Right lobe of liver (tissue), 6 donors: Measurements from ENCODE around the gene WDR27. TPM values are rescaled to one million over a fixed set of nuclear protein-coding genes. Genes with fewer than 3 reads are reported as not detected.
A peak's percentile ranks its signal among the peaks of the same experiment; 100 is the strongest.

ENCODE experiments used
- ATAC-seq, 4 donors: fragments of 200-7000 bp; cut with Tn5 transposase; one replicate each; pipeline ENCODE4 v1.9.1; 2020; ENCODE audit warnings: mild to moderate bottlenecking in 4 of 4, moderate library complexity in 4 of 4
- DNase-seq, 3 donors: peaks; one replicate each; pipeline ENCODE4 v3.0.0-alpha.2; 2020
- H3K27ac ChIP-seq, 3 donors: fragments of 200-600 bp; one replicate each; pipeline ENCODE4 v1.8.0; 2022
- H3K27me3 ChIP-seq, 2 donors: fragments of 200-600 bp; one replicate each; pipeline ENCODE4 v1.8.0; 2022
- H3K36me3 ChIP-seq, 4 donors: fragments of 200-600 bp; sonication (generic) in 1 of 4; one replicate each; pipeline versions ENCODE4 v1.5.1 to v1.8.0; 2017 to 2022; ENCODE audit warnings: control low read depth in 1 of 4
- H3K4me1 ChIP-seq, 4 donors: fragments of 200-600 bp; sonication (generic) in 1 of 4; one replicate each; pipeline versions ENCODE4 v1.5.1 to v1.8.0; 2017 to 2022; ENCODE audit warnings: control low read depth in 1 of 4
- H3K4me3 ChIP-seq, 3 donors: fragments of 200-600 bp; one replicate each; pipeline ENCODE4 v1.8.0; 2022
- H3K9me3 ChIP-seq, 4 donors: fragments of 200-600 bp; sonication (generic) in 1 of 4; one replicate each; pipeline versions ENCODE4 v1.5.1 to v1.8.0; 2017 to 2022; ENCODE audit warnings: control low read depth in 1 of 4
- POLR2A ChIP-seq: fragments of 450-650 bp; IDR thresholded peaks from one replicate; pipeline ENCODE4 v1.6.1; 2017; ENCODE audit warnings: antibody characterized with exemption, mild to moderate bottlenecking
- WGBS: methylation state at CpG from one replicate; pipeline ENCODE4 v1.1.6; 2018; ENCODE audit warnings: low coverage, low lambda C conversion rate; ENCODE audit not compliant: insufficient coverage; ENCODE audit errors: missing lambda C conversion rate; 5-methylcytosine and 5-hydroxymethylcytosine counted together
- intact Hi-C, 2 donors: fragments of 100-400 bp; cut with DNase I; formaldehyde crosslinking; loops; one replicate each; pipeline versions ENCODE4 v1.11.2 to v1.14.1; 2022
- total RNA-seq, 6 experiments: library from RNA; depleted of rRNA in 2 of 6; stranded (reverse); fragments of >200 nt in 2 of 6; fragmentation: NEBNext Ultra II Directional in 3 of 6; extraction: Animal tissue kit (Norgen Biotek cat#: 25700) in 3 of 6; gene quantifications; one replicate each; pipeline versions ENCODE4 v1.1.0 to v1.2.4, GENCODE V29; 2016 to 2023
- TF ChIP-seq, protein P1 (sequence below), 4 donors: fragments of 200-600 bp in 3 of 4; fragments of 450-650 bp in 1 of 4; IDR thresholded peaks; one replicate each; pipeline versions ENCODE4 v1.5.1 to v1.8.0; 2016 to 2022; ENCODE audit warnings: antibody characterized with exemption in 4 of 4, mild to moderate bottlenecking in 2 of 4
- donor health status: DM: no; HTN: yes; CAD: no.
- donor health status: DM: no; HTN: no; CAD: no.
- donor health status: DM: no; HTN: no; CAD: no.
- donor health status: DM: no; HTN: yes; CAD: no.
- donor health status: DM: no; HTN: yes; CAD: no.

WDR27 gene
- total RNA-seq, 6 experiments from 2014 or later, result 8.2 to 26.8 (median 12.7) TPM

GRCh38 chr6:169714595-169714994 lies 12.8 kb upstream of the WDR27 start:
- TF ChIP-seq, protein P1, sequence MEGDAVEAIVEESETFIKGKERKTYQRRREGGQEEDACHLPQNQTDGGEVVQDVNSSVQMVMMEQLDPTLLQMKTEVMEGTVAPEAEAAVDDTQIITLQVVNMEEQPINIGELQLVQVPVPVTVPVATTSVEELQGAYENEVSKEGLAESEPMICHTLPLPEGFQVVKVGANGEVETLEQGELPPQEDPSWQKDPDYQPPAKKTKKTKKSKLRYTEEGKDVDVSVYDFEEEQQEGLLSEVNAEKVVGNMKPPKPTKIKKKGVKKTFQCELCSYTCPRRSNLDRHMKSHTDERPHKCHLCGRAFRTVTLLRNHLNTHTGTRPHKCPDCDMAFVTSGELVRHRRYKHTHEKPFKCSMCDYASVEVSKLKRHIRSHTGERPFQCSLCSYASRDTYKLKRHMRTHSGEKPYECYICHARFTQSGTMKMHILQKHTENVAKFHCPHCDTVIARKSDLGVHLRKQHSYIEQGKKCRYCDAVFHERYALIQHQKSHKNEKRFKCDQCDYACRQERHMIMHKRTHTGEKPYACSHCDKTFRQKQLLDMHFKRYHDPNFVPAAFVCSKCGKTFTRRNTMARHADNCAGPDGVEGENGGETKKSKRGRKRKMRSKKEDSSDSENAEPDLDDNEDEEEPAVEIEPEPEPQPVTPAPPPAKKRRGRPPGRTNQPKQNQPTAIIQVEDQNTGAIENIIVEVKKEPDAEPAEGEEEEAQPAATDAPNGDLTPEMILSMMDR (IDR thresholded peaks at IDR 0.05), result no peak
- TF ChIP-seq POLR2A, result no peak
- Histone ChIP-seq H3K27me3 (no peaks in the 10 kb centered on the region), H3K4me3 (no peak overlapping the region), H3K9me3 (no peaks in the 10 kb centered on the region), H3K27ac (no peak overlapping the region), H3K4me1 (peaks cover 0 to 7% (median 2%) of the 10 kb centered on the region in 4 donors), H3K36me3 (peaks cover 5 to 56% (median 15%) of the 10 kb centered on the region in 4 donors)
- ATAC-seq (peak; percentile 56 to 86 (median 78)), DNase-seq (no peak)
- 73% methylated on average over 9 of the region's 9 CpGs for WGBS
- intact Hi-C loops, result no loop called here

- TF ChIP-seq, protein P1 (IDR thresholded peaks at IDR 0.05), result no peak
- no peak for TF ChIP-seq POLR2A
- Histone ChIP-seq H3K4me1 (peaks cover 0 to 7% (median 2%) of the 10 kb centered on the region in 4 donors), H3K27ac (no peak overlapping the region), H3K9me3 (no peaks in the 10 kb centered on the region), H3K36me3 (peaks cover 5 to 58% (median 16%) of the 10 kb centered on the region in 4 donors), H3K27me3 (no peaks in the 10 kb centered on the region), H3K4me3 (no peak overlapping the region)
- ATAC-seq (peak in 2 of 4 donors; percentile 11 to 25), DNase-seq (no peak)
- 100% methylated on average over 1 of the region's 2 CpGs for WGBS
- intact Hi-C loops, result no loop called here
These were observed 12.3 kb upstream of the WDR27 start for GRCh38 chr6:169714178-169714577.

DNA sequence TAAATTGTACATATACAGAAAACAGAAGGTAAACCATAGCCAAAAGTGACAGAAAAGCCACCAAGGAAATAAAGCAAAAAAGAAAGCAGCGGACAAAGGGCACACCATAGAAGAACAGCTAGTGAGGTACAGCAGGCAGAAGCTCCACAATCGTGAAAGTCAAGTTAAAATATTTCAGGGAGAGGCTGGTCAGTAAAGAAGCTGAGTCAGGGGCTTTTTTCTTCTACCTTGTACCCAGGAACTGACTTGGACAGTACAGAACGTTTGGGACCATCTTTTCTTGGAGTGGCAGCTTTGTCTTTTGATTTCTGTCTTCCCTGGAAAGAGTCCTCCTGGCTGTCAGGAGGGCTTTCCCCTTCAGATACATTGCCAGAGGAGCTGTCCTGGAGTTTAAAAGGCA lies 8.2 kb upstream of the WDR27 start:
- H3K36me3 ChIP-seq, result peaks cover 0 to 39% (median 12%) of the 10 kb centered on the region in 4 donors
- no peak overlapping the region for H3K27ac ChIP-seq
- no peak for DNase-seq
- no peaks in the 10 kb centered on the region for H3K27me3 ChIP-seq
- H3K4me3 ChIP-seq, result no peak overlapping the region
- 57% methylated on average over 3 of the region's 3 CpGs for WGBS
- TF ChIP-seq POLR2A, result no peak
- TF ChIP-seq, protein P1 (IDR thresholded peaks at IDR 0.05), result no peak
- no peak for ATAC-seq
- peaks cover 0 to 6% (median 2%) of the 10 kb centered on the region in 4 donors for H3K4me1 ChIP-seq
- H3K9me3 ChIP-seq, result no peaks in the 10 kb centered on the region
- intact Hi-C loops, result no loop called here

DNA sequence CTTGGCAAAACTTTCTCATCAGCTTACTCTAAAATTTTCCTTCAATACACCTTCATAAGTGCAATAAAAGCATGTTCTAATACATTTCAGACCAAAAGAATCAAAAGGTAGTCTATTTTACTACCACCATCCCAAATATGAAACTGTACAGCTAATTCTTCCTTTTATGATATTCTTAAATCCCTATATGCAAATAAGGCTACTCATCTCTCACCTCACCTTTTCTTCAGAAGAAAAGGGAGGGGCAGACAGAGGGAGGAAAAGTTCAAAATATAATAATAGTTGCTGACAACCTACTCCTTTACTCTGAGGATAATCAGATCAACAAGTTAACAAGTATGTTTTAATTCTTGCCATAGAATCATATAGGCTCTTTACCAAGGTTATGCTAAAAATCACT lies 7.5 kb upstream of the WDR27 start:
- intact Hi-C loops, result no loop called here
- Histone ChIP-seq H3K27ac (no peak overlapping the region), H3K4me1 (peaks cover 0 to 4% (median under 1%) of the 10 kb centered on the region in 4 donors), H3K36me3 (peaks cover 0 to 34% (median 12%) of the 10 kb centered on the region in 4 donors), H3K27me3 (no peaks in the 10 kb centered on the region), H3K4me3 (no peak overlapping the region), H3K9me3 (no peaks in the 10 kb centered on the region)
- DNase-seq (no peak), ATAC-seq (no peak)
- TF ChIP-seq POLR2A, result no peak
- TF ChIP-seq, protein P1 (IDR thresholded peaks at IDR 0.05), result no peak

DNA sequence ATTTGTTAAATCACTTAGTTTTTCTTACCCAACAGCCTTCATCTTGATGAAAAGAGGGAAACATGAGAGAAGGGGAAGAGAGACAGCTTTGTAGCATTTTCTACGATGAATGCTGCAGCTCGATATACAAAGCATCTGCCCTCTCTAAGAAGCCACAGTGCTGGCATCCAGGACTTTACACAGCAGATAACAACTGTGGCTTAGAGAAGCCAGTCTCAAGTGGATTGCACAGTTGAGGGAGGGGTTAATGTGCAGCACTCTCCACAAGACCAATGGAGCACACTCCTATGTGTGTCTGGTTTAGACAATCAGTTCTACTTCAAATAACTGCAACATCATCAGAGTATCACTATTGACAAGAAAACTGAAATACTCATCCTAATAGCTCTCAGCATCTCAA lies 5.9 kb upstream of the WDR27 start:
- no peaks in the 10 kb centered on the region for H3K27me3 ChIP-seq
- ATAC-seq, result no peak
- no peak for DNase-seq
- intact Hi-C loops, result no loop called here
- no peak overlapping the region for H3K4me3 ChIP-seq
- TF ChIP-seq POLR2A, result no peak
- TF ChIP-seq, protein P1 (IDR thresholded peaks at IDR 0.05), result no peak
- WGBS, result 82% methylated on average over 2 of the region's 2 CpGs
- H3K36me3 ChIP-seq, result peaks cover 0 to 26% (median 12%) of the 10 kb centered on the region in 4 donors
- H3K27ac ChIP-seq, result no peak overlapping the region
- peaks cover 0 to 17% (median 8%) of the 10 kb centered on the region in 4 donors for H3K4me1 ChIP-seq
- H3K9me3 ChIP-seq, result no peaks in the 10 kb centered on the region
